Jurkat, Clone E6-1 (cell line): ENCODE data around the gene TRAPPC4.
"Not testable (repeated sequence)": the region's sequence is repeated elsewhere in the genome, so short reads cannot be mapped to it uniquely, and the experiment has no call there.

Experiments
- DNase-seq: peaks from one replicate; pipeline ENCODE4 v3.0.0-alpha.2; 2011; ENCODE audit warnings: low read depth, low spot score
- H3K4me3 ChIP-seq: 2 replicates; pipeline ENCODE4 v1.5.1; 2011; ENCODE audit warnings: mild to moderate bottlenecking, low read length, control low read depth, moderate library complexity

TRAPPC4 gene

GRCh38 chr11:119056421-119056999 lies 37.9 kb downstream of the TRAPPC4 start:
- peak overlapping the region; percentile 87 for H3K4me3 ChIP-seq
- DNase-seq, result peak; percentile 15

GRCh38 chr11:119057000-119057769 lies 38.6 kb downstream of the TRAPPC4 start, which contains the start of gene HYOU1:
TSS of gene HYOU1 (minus strand) at chr11:119057205. CDS start at chr11:119056160, 1,045 bp downstream.
- H3K4me3 ChIP-seq, result peak within 1 kb of the TSS; percentile 91
- peak; percentile 93 for DNase-seq

GRCh38 chr11:119059128-119059527 lies 40.6 kb downstream of the TRAPPC4 start:
- DNase-seq, H3K4me3 ChIP-seq: not testable (repeated sequence)

- no peak overlapping the region for H3K4me3 ChIP-seq
- DNase-seq, result no peak
Observed at GRCh38 chr11:119061256-119061655, 42.7 kb downstream of the TRAPPC4 start.

- DNase-seq, result no peak
- no peak overlapping the region for H3K4me3 ChIP-seq
Observed at GRCh38 chr11:119062779-119063178, 44.2 kb downstream of the TRAPPC4 start.

GRCh38 chr11:119065369-119065768 lies 46.8 kb downstream of the TRAPPC4 start:
- peak; percentile 57 for DNase-seq
- H3K4me3 ChIP-seq, result no peak overlapping the region

- peak within 1 kb of the TSS; percentile 79 for H3K4me3 ChIP-seq
- DNase-seq, result peak; percentile 97
Observed at GRCh38 chr11:119067371-119068222, 49.0 kb downstream of the TRAPPC4 start, which contains the start of gene VPS11. TSS of gene VPS11 (plus strand) at chr11:119067818. CDS start at chr11:119067824, 6 bp downstream.
